HFFc6 (cell line): ENCODE results near the gene TSTD2. TPM values are rescaled to one million over a fixed set of nuclear protein-coding genes. Genes with fewer than 3 reads are reported as not detected.

Experiments used
- DNase-seq: peaks from one replicate; pipeline ENCODE4 v3.0.0-alpha.2; 2018
- H3K27ac Mint-ChIP-seq: 2 replicates; pipeline ENCODE4 v1.8.0; 2020; ENCODE audit warnings: mild to moderate bottlenecking, mixed read lengths
- H3K27me3 Mint-ChIP-seq: 2 replicates; pipeline ENCODE4 v1.8.0; 2021; ENCODE audit warnings: mild to moderate bottlenecking, moderate library complexity, mixed read lengths; ENCODE audit not compliant: insufficient read depth
- H3K36me3 Mint-ChIP-seq: 2 replicates; pipeline ENCODE4 v1.8.0; 2021; ENCODE audit warnings: low read depth, mixed read lengths
- H3K4me1 Mint-ChIP-seq: 2 replicates; pipeline ENCODE4 v1.8.0; 2020; ENCODE audit warnings: low read depth, mixed read lengths
- H3K4me3 Mint-ChIP-seq: 2 replicates; pipeline ENCODE4 v1.8.0; 2020; ENCODE audit warnings: mild to moderate bottlenecking, moderate library complexity, mixed read lengths
- H3K9me3 Mint-ChIP-seq: 2 replicates; pipeline ENCODE4 v1.8.0; 2020; ENCODE audit warnings: mild to moderate bottlenecking, mixed read lengths
- CTCF ChIP-seq: fragments of 200-600 bp; sonication (generic); IDR thresholded peaks from 2 replicates; pipeline ENCODE4 v1.5.0; 2021; ENCODE audit warnings: antibody characterized with exemption, mild to moderate bottlenecking
- total RNA-seq, 6 experiments: library from RNA; stranded (reverse); fragmentation: NEBNext Ultra II Directional; extraction: Animal tissue kit (Norgen Biotek cat#: 25700); gene quantifications; 2 replicates in 1 of 6; 3 replicates in 5 of 6; pipeline ENCODE4 v1.2.3, GENCODE V29; 2021

TSTD2 gene
- total RNA-seq, 6 experiments from 2014 or later, result 7.0 to 10.7 (median 8.6) TPM

GRCh38 chr9:97660340-97660739, 27.2 kb upstream of the TSTD2 start:
- Mint-ChIP-seq H3K36me3 (peaks cover 48% of the 10 kb centered on the region), H3K4me3 (no peak overlapping the region), H3K27me3 (no peaks in the 10 kb centered on the region), H3K27ac (peak overlapping the region; percentile 24; the same call in 1 of the 2 replicates), H3K4me1 (peaks cover 7% of the 10 kb centered on the region; the same call in 1 of the 2 replicates), H3K9me3 (no peaks in the 10 kb centered on the region)
- no peak for TF ChIP-seq CTCF
- no peak for DNase-seq

GRCh38 chr9:97659771-97660170, 26.6 kb upstream of the TSTD2 start:
- no peak for DNase-seq
- Mint-ChIP-seq H3K27me3 (no peaks in the 10 kb centered on the region), H3K4me1 (peaks cover 7% of the 10 kb centered on the region; the same call in 1 of the 2 replicates), H3K36me3 (peaks cover 47% of the 10 kb centered on the region), H3K9me3 (no peaks in the 10 kb centered on the region), H3K4me3 (no peak overlapping the region), H3K27ac (no peak overlapping the region)
- TF ChIP-seq CTCF, result no peak

GRCh38 chr9:97658707-97659106, 25.5 kb upstream of the TSTD2 start:
- H3K4me3 Mint-ChIP-seq, result no peak overlapping the region
- H3K36me3 Mint-ChIP-seq, result peaks cover 42% of the 10 kb centered on the region
- no peak overlapping the region for H3K27ac Mint-ChIP-seq
- no peak for TF ChIP-seq CTCF
- no peaks in the 10 kb centered on the region for H3K9me3 Mint-ChIP-seq
- DNase-seq, result no peak
- peaks cover 7% of the 10 kb centered on the region; the same call in 1 of the 2 replicates for H3K4me1 Mint-ChIP-seq
- H3K27me3 Mint-ChIP-seq, result no peaks in the 10 kb centered on the region

GRCh38 chr9:97651646-97652045, 18.5 kb upstream of the TSTD2 start:
- peaks cover 11% of the 10 kb centered on the region for H3K4me1 Mint-ChIP-seq
- no peak for DNase-seq
- no peaks in the 10 kb centered on the region for H3K9me3 Mint-ChIP-seq
- no peak overlapping the region for H3K4me3 Mint-ChIP-seq
- H3K36me3 Mint-ChIP-seq, result peaks cover 33% of the 10 kb centered on the region
- no peak overlapping the region for H3K27ac Mint-ChIP-seq
- H3K27me3 Mint-ChIP-seq, result no peaks in the 10 kb centered on the region
- TF ChIP-seq CTCF, result no peak

- Mint-ChIP-seq H3K9me3 (no peaks in the 10 kb centered on the region), H3K27me3 (no peaks in the 10 kb centered on the region), H3K4me3 (no peak overlapping the region), H3K27ac (no peak overlapping the region), H3K36me3 (peaks cover 24% of the 10 kb centered on the region), H3K4me1 (peaks cover 11% of the 10 kb centered on the region)
- TF ChIP-seq CTCF, result no peak
- no peak for DNase-seq
Observed at GRCh38 chr9:97647996-97648395, 14.8 kb upstream of the TSTD2 start.

- Mint-ChIP-seq H3K4me1 (no peaks in the 10 kb centered on the region; the same call in 1 of the 2 replicates), H3K27me3 (no peaks in the 10 kb centered on the region), H3K27ac (no peak overlapping the region), H3K4me3 (no peak overlapping the region), H3K9me3 (no peaks in the 10 kb centered on the region), H3K36me3 (peaks cover 19% of the 10 kb centered on the region)
- DNase-seq, result no peak
- no peak for TF ChIP-seq CTCF
Observed at GRCh38 chr9:97645720-97646119, 12.6 kb upstream of the TSTD2 start.
